ENCODE measurements around the gene ECI1.
"Not testable (repeated sequence)": the region's sequence is repeated elsewhere in the genome, so short reads cannot be mapped to it uniquely, and the experiment has no call there.

The ECI1 gene

DNA sequence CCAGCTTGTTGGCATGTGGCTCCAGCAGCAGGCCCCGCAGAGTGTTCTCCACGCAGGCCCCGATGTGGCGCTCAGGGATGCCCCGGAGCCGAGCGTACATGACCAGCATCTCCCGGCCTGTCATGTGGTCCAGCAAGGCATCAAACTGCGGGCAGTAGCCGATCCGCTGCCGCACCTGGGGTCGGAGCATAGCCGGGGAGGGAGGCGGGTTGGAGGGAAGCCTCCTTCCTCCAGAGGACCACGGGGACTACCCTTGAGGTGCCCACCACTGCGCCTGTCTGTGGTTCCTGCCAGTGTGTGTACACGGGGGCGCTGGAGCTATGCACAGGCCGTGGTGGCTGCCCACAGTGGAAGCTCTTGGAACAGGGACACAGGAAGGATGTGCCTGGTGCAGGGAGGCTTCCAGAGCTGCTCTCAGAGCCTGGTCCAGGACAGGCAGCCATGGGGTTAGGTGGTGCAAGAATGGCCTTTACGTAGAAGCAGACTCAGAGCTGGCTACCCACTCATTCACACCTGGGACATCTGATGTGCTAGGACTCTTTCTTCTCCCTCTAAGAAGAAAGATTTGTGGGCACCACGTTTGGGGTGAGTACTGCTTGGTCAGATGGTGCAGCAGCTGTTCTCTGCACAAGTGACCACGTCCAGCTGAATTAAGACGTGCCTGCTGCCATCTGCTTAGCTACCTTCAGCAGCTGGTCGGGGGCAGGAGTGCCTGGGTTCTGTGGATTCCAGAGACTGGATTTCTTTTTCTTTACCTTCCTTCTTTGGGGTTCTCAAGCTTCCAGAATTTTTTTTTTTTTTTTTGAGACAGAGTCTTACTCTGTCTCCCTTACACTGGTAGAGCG lies 27.8 kb upstream of the ECI1 start:
- DNase-seq: no peak

DNA sequence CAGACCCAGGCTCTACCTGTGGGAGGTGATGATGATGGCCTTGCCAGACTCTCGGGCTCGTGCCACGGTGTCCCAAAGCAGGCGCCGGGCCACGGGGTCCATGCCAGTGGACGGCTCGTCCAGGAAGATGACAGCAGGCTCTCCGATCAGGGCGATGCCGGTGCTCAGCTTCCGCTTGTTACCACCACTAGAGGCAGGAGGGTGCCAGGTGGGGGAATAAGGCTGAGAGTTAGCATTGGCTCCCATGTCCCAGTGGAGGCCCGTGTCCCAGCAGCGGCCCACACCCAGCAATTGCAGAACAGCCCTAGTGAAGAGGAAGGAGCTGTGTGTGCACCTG lies 26.9 kb upstream of the ECI1 start:
- DNase-seq: no peak

DNA sequence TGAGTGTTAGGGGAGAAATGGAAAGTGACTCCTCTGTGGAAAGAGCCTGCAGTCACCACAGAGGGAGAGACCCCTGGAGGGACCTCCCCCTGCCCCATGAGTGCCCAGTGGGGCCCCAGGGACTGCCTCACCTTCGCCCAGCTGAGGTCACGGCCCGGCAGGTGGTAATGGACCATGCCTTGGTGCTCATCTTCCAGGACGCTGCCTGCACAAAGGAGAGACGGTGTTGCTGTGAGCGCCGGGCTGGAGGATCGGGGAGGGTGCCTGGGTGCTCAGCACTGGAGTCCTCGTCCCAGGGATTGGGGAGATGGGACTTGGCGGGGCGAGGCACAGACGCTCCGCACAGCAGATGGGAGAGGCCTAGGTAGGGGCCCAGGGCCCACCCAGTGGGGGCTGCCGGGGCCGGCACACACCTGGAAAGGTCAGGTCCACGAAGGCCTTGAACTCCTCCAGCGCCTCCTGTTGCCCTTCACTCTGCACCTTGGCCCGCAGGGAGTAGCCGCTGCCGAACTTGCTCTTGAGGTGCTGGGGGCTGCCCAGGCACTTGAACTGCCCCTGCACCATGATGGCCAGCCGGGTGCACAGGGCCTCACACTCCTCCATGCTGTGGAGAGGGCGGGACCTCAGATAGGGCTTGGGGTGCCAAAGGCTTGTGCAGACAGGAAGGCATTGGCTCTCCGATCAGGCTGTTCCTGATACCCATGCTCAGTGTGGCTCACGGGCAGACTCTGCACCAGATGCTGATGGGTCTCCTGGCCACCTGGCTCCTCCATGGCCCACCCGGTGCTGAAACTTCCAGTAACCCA lies 26.3 kb upstream of the ECI1 start:
- no peak for DNase-seq

DNA sequence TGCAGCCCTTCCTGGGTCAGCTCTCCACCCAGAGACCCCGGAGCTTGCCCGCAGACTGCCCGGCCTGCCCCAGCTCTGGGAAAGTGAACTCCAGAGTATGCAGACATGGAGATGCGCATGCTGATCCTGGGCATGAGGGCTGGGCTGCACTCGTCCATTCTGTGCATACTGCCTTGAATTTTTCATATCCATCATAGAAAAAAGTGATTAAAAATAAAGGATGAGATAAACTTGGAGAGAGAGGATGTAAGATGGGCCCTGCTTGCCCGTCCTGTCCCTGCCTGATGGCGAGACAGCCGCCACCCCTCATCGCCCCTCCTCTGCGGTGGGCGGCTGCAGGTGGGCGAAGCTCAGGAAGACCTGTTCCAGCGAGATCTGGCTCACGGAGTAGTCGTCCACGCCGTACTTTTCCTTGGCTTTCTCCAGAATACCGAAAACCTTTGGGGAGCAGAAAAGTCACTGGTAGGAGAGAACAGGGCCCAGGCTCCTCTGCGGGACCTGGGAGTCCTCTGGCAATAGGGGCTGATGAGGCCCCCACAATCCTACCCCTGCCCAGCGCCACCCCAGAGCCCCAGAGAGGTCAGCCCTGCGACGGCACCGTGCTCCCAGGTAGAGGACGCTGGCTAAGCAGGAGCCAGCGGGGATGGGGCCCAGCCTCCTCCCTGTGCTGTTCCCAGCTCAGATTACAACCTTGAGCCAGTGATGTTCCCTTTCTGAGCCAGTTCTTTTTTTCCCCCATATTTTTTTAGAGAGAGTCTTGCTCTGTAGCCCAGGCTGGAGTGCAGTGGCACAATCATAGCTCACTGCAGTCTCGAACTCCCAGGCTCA lies 25.2 kb upstream of the ECI1 start:
- DNase-seq: no peak

DNA sequence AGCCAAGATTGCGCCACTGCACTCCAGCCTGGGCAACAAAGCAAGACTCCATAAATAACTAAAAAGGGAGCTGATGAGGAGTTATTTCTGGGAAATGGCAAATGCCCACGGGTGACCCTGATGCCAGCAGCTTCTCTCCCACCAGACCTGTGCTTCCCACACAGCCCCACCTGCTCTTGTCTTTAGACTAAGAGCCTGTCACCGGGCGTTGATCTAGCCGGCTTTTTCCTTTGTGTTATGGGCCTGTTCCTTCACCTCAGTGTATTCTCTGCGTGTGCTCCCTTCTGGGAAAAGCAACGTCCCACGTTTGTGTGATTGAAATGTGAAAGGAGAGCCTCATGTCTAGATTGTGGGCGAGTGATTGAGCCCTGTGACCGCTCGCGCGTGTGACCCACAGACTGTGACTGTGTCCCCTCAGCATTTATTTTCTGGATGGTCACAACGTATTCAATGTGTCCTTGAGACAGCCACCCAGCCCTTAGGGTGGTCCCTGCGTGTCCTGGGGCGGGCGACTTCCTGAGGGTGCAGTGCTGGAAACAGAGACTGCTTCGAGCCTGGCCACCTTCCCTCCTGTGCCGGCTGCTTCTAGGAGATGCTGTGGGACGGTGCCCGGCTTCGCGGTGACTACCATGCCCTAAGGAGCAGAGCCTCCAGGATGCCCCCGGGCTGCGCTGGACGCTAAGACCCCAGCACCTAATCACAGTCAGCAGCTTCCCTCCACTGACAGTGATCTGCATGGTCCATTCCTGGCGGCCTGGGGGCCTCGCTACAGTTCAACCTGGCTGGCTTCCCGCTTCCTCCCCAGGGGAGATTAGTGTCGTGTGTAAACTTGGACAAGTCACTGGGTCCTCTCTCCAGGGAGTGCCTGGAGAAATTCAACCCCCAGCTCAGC lies 24.3 kb upstream of the ECI1 start:
- DNase-seq: no peak

DNA sequence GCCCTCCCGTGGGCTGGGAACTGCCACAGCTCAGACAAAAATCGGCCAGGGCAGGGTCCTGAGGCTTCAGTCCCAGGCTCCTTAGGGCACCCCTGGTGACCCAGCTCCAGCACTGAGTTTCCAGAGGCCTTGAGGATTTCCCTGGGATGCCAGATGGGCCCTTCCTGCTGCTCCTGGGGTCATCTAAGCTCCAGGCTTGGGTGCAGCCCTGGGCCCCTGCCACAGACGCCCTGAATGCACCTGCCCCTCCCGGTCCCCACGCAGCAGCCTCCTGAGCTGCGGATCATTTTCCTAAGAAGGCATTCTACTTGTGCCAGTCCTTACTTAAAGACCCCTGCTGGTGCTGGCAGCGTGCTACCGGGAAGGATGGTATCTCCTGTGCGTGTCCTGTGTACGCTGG lies 22.5 kb upstream of the ECI1 start:
- no peak for DNase-seq

DNA sequence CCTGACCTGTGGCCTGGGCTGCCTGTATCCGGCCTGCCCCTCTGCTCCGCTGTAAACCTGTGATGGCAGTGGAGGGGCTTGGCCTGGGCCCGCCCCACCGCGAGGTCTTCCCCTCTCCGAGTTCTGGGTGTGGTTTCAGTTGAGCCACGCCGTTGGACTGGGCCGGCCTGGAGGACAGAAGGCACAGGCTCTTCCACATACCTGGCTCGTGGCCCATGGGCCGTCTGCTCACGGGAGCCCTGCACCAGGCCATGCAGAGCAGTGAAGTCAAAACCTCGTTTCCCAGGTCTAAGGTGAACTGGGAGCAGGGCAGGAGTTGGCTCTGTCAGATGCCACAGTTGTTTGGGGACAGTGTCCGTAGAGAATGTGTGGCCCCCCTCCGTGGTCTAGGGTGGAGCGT lies 22.1 kb upstream of the ECI1 start:
- DNase-seq: no peak

DNA sequence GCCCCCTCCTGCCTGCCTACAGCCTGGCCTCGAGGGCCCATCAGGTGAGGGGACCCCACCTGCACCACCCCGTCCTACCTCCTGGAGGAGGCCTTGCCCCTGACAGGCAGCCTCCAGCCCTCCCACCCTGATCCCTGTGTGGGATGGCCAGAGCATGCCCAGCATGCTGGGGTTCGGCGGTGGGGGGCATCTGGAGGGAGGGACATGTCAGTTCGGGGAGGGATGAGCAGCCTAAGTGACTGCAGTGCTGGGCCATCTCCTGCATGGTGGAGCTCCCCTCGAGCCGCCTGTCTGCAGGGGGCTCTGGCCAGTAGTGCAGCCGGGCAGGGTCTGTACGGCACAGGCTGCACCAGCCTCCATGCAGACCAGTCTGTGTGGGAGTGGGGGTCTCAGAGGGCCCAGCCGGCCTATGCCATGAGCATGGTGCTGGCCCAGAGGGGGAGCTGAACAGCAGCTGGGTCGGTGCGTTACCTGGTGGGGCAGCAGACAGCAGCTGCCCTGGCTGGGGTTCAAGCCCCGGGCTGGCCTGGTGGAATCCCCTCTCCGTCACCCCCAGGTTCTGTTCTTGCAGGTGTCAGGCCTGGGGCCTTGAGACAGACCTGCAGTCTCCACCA lies 20.6 kb upstream of the ECI1 start:
- no peak for DNase-seq

DNA sequence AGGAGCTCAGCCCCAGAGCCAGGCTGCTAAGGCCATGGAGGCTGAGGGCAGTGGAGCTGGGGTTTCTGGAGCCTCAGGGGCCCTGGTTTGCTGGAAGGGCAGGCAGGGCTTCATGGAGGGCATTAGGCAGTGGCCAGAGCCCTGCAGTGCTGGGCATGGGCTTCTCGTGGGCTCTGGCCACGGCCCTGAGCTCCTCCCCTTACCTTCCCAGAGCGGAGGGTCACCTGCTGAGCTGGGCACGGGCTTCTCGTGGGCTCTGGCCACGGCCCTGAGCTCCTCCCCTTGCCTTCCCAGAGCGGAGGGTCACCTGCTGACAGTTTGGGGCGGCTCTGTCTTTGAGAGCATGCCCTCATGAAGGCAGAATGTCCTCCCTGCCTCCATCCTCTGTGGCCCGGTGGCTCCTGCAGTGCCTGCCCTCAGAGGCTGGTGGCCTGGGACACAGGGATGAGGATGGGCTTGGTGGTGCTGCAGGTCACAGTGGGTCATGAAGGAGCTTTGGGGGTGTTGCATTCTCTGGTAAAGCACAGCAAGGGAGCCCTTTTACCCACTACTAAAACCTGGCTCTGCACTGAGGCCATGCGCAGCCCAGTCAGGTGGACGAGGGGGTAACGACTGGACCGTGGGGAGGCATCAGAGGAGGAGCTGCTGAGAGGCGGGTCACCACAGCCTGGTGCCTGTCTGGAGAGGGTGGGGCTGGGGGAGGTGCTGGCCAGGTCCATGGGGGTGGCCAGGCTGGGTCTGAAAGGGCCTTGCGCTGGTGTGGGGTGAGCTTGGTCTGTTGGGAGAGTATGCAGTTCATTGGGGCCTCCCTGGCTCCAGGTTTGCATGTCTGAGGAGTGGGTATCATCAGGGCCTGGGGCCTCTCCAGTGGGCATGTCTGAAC lies 19.4 kb upstream of the ECI1 start:
- no peak for DNase-seq

DNA sequence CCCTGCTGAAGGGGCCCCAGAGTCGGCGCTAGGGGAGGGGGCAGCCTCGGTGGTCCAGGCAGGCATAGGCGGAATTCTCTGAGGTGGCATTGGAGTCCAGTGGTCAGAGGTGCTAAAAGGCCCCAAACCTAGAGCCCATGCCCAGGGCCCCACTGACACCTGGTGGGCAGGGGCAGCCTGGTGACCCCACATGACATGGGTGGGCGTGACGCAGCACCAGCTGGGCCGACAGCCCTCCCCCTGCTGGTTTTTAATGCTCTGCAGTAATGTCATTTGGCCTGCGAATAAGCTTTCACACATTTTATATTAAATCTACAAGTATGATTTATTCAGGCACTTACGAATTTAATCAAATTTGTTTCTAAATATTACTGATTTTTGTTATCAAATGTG lies 18.7 kb upstream of the ECI1 start:
- DNase-seq: no peak

DNA sequence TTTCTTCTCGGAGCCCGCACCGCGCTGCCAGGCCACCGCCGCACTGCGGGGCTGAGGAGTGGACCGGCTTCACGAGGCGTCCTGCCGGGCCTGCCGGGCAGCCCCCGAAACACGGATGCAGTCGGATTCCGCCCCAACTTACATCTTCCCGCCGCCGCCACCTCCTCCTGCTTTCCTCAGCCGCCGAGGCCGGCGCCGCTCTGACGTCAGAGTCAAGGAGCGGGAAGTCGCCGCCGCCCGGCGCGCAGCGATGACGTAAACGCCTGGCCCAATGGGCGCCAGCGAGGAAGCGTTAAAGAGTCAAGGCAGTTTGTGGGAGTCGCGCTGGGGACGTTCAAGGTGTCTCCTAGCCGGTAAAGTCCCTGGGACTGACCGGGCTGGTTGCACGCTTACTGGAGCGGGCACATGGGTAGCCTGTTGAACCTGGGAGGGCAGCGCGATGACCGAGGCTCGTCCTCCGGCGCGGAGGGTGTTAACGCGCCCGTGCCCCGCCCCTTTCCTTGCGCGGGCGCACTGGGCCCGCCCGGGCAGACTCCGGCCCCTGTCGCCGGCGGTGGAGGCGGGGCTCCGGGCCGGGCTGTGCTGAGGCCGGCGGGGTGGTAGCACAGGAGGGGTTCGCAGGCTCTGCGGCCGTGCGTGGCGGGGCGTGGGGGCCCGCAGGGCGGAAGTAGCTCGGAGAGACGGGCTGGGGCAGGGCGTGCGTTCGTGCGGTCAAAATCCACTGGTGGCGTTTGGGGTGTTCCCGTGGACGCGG lies 16.7 kb upstream of the ECI1 start, which contains the start of gene RNPS1:
RNPS1 (minus strand) TSS at position 214 of the 754 bp plus-strand sequence. CDS start 3,483 bp downstream, outside the sequence.
- DNase-seq: peak; percentile 96

DNA sequence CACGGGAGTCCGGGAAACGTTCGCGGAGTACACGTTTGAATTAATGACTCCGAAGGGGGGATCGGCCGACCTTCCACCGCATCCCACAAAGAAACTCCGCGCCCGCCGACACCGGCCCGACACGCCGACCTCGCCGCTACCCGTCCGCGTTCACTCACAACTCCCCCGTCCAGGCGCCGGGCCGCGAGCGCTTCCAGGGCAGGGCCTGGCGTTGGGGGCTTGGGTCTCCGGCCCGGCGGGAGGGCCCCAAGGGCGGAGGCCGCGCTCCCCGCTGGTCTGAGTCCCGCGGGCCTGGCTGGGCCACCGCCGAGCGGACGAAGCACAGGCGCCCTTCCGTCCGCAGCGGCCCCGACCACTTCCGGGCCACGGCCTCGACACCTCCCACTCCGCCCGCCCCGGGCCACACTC lies 16.1 kb upstream of the ECI1 start:
- not testable (repeated sequence) for DNase-seq

DNA sequence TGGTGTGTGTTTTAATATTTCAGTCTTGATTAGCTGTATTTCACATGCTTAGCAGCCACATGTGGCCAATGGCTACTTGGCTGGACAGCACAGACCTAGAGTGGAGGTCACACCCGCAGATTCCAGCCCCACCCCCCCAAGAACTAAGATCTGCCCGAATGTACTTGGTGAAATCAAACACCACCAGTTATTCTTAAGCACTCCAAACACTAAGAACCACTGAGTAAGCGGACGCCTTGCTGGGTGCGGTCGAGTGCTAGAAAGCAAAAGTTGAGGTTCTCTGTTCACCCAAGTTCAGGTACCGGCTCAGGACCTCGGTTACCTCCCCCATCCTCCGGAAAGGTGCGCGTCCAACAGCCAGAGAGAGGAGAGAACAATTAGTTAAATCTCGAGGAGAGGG lies 15.5 kb upstream of the ECI1 start:
- DNase-seq: not testable (repeated sequence)

DNA sequence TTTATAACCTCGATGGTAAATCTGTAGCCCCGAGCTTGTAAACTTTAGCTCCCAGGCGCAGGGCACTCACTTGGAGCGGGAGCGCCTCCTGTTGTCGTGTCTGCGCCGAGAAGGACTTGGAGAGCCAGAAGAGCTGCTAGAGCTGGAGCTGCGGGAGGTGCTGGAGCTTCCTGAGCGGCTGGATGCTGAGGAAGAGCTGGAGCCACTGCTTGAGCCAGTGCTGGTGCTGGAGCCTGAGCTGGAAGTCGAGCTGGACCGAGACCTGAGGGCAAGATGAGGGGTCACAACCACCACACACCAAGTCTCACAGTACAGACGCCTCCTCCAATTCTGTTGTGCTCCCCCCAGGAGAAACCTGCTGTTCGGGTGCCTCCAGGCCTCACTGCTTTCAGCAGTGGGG lies 11.6 kb upstream of the ECI1 start:
- not testable (repeated sequence) for DNase-seq

DNA sequence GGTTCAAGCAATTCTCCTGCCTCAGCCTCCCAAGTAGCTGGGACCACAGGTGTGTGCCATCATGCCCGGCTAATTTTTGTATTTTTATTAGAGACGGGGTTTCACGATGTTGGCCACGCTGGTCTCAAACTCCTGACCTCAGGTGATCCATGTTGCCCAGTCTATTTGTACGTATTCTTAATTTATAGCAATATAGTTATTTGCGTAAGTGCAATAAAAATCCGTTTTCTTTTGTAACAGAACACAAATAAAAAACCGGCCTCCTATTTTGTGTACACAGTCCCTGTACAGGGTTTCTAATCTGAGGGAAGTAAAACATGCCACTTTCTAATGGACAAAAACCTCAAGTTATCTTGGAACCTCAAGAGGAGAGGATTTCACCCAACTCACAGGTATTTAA lies 8.9 kb upstream of the ECI1 start:
- no peak for DNase-seq

DNA sequence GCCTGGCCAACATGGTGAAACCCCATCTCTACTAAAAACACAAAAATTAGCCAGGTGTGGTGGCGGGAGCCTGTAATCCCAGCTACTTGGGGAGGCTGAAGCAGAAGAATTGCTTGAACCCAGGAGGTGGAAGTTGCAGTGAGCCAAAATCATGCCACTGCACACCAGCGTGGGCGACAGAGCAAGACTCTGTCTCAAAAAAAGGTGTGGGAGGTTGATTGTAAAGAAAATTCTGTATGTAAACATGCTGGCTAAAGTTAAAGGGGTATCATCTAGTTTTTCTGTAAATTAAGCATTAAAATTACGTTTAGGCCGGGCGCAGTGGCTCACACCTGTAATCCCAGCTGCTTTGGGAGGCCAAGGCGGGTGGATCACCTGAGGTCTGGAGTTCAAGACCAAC lies 7.1 kb upstream of the ECI1 start:
- DNase-seq: not testable (repeated sequence)

DNA sequence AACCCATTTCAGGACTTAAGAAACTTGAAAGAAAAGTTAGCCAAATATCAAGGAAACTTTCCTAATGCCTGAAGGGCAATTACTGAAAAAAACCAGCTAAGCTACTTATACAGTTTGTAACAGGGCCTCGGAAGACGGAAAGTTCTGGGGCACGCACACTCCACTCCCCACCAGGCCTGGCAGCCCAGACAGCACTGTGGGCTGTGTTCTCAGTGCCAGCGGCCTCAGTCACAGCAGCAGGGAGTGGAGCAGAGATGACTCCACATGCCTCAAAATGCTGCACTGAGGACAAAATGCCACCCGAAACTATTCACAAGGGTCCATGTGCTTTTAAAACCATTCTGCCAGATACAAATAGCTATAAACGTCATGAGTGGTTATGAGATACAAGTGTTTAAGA lies 6.3 kb upstream of the ECI1 start:
- no peak for DNase-seq

DNA sequence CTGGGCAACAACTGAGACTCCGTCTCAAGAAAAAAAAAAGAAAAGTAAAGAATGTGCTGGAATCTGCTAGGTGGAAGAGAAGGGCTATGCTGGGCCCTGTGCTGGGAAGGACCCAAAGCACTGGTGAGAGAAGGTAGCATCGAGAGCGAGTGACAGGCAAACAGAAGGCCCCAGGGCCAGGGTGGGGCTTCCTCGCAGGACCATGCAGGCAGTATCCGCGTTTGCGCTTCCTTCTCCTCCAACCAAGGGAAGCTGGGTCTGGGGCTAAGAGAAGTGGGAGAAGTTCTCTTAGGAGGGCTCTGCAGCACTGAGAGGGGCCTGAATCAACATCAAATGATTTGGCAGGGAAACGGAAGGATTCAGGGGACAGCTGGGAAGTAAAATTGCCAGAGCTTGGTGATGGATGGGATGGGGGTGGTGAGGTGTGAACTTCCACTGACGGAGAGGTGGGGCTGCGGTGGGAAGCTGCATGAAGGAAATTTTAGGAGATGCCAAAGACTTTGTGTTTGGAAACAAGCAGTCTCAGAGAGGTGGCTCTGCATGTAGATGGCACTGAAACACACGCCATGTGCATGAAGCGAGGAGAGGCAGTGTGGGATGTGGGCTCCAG lies 5.2 kb upstream of the ECI1 start:
- DNase-seq: no peak

DNA sequence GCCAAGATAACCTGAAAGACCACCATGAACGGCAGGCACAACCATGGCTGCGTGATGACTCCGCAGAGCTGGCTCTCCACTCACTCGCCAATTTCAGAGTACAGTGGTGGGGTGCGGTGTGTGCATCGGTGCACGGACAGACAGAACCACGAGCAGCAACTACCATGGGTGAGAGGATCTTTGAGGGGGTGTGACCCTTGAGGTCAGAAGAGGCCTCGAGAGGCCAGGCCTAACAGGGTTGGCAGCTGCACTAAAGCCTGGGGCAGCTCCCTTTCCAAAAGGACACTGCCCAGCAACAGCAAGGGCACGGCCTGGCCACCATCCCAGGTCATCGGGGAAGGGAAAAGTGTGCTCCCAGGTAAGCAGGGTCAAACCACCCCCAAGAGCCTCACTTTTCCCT lies 1.9 kb upstream of the ECI1 start:
- DNase-seq: no peak

DNA sequence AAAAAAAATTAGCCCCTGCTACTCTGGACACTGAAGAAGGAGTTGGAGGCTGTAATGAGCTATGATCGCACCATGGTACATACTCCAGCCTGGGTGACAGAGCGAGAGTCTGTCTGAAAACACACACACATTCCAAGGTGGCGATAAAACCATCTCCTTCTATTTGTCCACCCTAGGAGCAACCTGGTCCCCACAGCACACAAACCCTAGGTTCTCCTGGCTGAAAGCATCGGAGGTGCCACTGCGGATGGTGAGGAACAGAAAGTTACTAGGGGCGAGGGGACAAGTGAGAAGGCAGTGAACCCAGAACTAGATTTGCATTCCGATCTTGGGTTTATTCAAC lies 1.4 kb upstream of the ECI1 start:
- no peak for DNase-seq
